Activated T-cell treated with anti-CD3 and anti-CD28 coated beads for 48 hours (primary cell): Measurements from ENCODE around the gene CAMTA2.
"Not testable (repeated sequence)": the region's sequence is repeated elsewhere in the genome, so short reads cannot be mapped to it uniquely, and the experiment has no call there.

Experiments used
- DNase-seq: peaks from one replicate; pipeline ENCODE4 v3.0.0-alpha.2; 2020; ENCODE audit warnings: low read depth

The CAMTA2 gene, protein sequence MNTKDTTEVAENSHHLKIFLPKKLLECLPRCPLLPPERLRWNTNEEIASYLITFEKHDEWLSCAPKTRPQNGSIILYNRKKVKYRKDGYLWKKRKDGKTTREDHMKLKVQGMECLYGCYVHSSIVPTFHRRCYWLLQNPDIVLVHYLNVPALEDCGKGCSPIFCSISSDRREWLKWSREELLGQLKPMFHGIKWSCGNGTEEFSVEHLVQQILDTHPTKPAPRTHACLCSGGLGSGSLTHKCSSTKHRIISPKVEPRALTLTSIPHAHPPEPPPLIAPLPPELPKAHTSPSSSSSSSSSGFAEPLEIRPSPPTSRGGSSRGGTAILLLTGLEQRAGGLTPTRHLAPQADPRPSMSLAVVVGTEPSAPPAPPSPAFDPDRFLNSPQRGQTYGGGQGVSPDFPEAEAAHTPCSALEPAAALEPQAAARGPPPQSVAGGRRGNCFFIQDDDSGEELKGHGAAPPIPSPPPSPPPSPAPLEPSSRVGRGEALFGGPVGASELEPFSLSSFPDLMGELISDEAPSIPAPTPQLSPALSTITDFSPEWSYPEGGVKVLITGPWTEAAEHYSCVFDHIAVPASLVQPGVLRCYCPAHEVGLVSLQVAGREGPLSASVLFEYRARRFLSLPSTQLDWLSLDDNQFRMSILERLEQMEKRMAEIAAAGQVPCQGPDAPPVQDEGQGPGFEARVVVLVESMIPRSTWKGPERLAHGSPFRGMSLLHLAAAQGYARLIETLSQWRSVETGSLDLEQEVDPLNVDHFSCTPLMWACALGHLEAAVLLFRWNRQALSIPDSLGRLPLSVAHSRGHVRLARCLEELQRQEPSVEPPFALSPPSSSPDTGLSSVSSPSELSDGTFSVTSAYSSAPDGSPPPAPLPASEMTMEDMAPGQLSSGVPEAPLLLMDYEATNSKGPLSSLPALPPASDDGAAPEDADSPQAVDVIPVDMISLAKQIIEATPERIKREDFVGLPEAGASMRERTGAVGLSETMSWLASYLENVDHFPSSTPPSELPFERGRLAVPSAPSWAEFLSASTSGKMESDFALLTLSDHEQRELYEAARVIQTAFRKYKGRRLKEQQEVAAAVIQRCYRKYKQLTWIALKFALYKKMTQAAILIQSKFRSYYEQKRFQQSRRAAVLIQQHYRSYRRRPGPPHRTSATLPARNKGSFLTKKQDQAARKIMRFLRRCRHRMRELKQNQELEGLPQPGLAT

DNA sequence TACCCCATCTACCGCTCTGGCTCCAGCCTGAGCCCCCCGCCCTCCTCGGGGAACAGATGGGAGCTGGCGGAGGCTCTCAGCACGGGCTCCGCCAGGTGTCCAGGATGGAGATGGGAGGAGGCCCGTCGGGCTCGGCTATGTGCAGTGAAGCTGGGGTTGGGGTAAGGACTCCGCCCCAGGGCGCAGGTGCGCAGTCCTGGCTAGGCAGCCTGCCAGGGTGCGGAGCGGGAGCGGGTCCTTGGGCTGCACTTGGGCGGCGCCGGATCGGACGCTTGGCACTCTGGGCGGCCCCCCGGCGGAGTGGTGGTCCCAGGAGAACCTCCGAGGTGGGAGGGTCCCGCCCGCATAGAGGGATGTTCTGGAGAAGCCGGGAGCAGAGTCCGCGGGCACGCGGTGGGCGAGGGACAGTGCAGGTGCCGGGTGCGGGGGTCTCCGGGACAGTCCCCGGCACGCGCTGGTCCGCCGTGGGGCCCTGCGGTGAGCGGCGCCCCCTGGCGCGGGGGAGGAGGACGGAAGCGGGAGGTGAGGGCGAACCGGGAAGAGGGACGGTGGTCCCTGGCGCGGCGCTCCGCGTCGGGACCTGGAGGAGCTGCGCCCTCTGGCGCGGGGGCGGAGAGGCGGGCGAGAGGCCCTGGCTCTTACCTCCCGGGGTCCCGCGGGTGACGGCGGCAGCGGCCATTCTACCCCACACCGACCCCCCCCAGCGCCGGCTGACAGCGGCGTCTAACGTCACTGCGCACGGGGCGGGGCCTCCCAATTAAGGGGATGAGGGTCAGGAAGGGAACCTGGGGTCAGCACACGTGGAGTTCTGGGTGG is at the start of gene CAMTA2:
TSS of gene CAMTA2 (minus strand) at position 725 of the 816 bp plus-strand sequence. CDS start 1,453 bp downstream, outside the sequence.
- DNase-seq: peak; percentile 84

DNA sequence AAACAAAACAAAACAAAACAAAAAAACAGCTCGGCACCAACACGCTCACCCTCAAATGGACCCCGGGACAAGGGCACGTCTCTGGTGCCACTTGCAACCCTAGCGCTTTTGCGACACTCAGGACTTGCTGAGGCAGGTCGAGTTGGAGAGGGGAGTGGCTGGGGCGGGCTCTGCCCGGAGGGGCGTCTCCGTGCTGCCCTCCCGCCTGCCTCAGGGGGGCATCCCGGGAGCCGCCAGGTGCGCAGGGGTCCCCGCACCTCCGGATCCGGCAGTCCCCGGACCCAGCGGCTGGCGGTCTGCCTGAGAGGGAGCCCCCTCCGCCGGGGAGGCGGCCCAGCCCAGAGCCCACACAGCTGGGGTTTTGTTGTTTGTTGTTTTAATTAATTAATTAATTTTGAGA is 47.8 kb upstream of the CAMTA2 start, which contains the start of gene SLC52A1:
TSS of gene SLC52A1 (minus strand) at position 112 of the 400 bp plus-strand sequence. CDS start 820 bp downstream, outside the sequence.
- no peak for DNase-seq

DNA sequence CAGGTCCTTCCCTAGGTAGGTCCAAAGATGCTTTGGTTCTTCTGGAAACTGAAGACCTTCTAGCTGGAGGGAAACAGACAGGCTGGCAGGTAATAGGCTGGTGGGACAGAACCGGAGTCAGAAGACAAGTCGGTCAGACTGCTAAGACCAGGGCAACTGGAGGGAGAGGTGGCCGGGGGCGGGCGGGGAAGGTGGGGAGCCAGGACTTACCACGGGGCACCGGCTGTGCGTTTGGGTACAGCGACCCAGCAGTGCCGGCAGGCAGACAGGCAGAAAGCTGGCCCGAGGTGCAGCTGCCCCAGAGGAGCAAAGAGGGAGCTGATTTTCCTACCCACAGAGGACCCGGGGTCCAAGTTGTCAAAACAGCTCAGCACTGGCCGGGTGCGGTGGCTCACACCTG is 47.2 kb upstream of the CAMTA2 start:
- DNase-seq: no peak

DNA sequence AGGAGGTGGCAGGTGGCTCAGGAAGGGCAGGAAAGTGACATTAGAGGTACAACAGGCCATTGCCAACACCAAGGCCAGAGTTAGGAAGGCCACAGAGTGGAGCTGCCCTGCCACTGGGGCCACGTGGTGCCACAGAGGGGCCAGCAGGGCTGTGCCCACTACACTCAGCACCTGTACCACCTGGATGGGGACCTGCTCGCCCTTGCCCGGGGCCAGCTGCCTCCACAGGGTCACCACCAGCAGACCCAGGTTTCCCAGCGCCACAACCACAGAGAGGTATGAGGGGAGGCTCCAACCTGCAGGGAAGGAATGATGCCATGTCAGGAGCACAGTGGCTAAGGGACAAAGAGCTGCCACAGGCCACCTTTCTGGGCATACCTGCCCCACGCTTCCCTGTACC is 46.6 kb upstream of the CAMTA2 start:
- no peak for DNase-seq

DNA sequence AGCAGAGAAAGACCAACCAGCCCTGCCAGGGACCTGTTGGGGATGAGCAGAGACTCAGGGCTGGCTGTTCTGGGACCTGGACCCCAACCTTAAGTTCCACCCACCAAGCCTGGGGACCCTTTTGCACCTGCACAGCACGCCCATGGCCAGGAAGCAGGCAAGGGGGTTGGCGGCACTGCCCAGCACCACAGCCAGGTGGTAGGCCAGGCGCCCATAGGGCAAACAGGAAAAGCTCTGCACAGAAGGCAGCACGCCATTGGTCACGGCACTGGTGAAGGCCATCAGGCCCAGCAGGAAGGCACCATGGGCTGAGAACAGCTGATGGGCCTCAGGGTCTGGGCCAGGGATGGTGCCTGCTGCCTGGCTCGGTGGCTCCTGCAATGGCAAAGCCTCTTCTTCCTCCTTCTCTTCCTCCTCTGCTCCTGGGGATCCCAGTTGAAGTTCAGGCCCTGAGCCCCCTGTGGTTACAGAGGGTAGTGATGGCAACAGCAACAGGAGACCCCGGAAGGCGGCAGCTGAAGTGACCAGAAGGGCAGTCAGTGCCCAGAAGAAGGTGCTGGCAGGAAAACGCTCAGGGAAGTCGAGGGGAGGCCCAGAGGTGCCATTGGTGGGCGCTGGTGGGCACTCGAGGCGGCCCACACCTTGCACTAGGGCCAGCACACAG is 46.0 kb upstream of the CAMTA2 start:
- no peak for DNase-seq

DNA sequence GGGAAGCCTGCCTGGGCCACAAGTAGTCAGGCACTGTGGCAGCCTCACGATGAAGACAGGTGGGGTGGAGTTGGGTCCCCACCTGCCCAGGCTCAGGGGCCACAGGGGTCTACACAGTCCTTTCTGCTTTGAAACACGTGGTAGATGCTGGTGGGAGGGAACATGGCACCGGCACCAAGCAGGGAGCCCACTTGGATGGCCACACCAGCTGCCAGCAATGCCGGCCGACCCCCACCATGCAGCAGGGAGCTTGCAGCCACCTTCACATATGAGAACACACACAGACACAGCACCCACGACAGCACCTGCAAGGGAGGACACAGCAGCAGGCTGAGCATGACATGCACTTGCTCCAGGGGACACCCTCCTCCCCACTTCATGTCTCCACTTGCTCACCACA is 45.4 kb upstream of the CAMTA2 start:
- no peak for DNase-seq

DNA sequence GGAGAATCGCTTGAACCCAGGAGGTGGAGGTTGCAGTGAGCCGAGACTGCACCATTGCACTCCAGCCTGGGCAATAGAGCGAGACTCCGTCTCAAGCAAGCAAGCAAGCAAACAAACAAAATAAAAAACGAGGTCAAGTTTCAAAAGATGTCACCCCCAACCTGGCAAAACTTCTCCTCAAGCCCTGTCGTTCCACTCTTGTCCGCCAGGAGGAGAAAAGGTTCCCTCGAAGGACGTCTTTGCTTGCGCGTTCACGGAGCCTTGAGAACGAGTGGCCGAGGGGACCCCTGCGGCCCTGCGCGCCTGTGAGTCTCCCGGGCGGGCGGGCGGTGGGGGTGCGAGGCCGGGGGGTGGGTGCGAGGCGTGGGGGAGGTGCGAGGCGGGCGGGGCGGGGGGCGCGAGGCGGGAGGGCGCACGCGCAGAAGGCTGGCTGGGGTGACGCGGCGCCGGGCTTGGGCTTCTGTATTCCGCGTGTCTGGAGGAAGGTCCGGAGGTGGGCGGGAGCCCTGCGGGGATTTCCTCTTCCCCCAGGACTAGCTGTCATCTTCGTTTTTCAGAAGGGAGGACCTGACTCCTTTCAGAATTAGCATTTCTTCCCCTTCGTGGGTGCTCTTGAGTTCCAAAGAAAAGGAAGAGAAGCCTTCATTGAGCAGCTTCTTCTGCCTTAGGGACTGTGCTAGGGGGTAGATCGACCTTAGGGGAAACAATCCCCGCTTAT is 44.0 kb upstream of the CAMTA2 start:
- DNase-seq: peak; percentile 78

DNA sequence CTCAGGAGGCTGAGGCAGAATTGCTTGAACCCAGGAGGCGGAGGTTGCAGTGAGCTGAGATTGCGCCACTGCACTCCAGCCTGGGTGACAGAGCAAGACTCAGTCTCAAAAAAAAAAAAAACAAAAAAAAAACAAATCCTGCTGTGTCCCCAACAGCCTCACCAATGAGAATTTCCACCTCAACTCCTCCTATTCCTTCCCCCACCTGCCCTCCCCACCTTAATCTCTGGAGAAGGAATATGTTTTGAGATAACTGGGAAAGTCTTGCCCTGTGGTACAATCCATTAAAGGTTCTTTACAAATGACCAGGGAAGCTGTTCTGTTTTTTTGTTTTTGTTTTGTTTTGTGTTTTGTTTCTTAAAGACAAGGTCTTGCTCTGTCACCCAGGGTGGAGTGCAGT is 42.7 kb upstream of the CAMTA2 start:
- DNase-seq: not testable (repeated sequence)

DNA sequence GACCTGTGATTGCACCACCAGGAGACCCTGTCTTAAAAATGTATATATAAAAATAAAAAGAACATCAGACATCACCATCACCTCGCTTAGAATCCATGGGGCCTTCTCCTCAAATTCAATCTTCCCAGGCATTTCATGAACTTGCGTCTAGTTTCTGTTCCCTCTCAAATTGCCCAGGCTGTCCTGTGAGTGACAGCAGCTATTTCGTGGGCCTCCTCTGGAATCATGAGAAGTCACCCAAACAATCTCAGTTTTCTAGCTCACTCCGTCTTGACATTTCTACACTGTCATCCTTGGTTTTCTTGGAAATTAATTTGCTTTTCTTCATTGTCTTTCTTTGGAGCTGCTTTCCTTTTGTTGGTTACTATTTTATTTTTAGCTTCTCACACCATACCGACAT is 40.4 kb upstream of the CAMTA2 start:
- no peak for DNase-seq

DNA sequence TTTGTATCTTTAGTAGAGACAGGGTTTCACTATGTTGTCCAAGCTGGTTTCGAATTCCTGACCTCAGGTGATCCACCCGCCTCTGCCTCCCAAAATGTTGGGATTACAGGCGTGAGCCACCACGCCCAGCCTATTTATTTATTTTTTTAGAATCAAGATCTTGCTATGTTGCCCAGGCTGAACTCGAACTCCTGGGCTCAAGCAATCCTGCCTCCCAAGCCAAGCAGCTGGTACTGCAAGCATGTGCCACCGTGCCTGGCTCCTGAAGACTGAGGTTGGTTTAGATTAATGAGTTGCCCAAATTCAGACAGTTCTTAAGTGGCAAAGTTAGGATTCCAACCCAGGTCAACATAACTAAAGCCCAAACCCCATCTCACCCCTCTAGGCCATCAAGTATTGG is 39.8 kb upstream of the CAMTA2 start:
- no peak for DNase-seq

DNA sequence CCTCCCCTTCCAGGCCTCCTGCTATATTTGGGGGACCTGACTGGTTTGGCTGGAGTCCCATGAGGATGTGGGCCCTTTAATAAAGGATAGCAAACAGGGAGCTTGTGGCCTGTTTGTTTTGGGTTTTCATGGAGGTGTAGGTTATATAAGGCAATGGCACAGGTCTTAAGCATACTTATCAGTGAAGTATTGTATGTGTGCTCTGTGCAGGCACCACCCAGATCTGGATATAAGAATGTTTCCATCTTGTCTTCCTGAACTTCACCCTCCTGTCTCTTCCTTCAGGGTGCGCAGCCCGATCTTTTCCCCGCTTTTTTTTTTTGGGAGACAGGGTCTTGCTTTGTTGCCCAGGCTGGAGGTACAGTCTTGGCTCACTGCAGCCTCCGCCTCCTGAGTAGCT is 37.1 kb upstream of the CAMTA2 start:
- DNase-seq: no peak

DNA sequence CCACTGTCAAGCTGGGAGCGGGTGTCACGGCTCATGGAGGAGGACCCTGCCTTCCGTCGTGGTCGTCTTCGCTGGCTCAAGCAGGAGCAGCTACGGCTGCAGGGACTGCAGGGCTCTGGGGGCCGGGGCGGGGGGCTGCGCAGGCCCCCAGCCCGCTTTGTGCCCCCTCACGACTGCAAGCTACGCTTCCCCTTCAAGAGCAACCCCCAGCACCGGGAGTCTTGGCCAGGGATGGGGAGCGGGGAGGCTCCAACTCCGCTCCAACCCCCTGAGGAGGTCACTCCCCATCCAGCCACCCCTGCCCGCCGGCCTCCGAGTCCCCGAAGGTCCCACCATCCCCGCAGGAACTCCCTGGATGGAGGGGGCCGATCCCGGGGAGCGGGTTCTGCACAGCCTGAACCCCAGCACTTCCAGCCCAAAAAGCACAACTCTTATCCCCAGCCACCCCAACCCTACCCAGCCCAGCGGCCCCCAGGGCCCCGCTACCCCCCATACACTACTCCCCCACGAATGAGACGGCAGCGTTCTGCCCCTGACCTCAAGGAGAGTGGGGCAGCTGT is 36.2 kb upstream of the CAMTA2 start:
- no peak for DNase-seq

DNA sequence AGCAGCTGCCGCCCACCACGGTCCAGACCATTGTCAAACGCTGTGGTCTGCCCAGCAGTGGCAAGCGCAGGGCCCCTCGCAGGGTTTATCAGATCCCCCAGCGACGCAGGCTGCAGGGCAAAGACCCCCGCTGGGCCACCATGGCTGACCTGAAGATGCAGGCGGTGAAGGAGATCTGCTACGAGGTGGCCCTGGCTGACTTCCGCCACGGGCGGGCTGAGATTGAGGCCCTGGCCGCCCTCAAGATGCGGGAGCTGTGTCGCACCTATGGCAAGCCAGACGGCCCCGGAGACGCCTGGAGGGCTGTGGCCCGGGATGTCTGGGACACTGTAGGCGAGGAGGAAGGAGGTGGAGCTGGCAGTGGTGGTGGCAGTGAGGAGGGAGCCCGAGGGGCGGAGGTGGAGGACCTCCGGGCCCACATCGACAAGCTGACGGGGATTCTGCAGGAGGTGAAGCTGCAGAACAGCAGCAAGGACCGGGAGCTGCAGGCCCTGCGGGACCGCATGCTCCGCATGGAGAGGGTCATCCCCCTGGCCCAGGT is 34.8 kb upstream of the CAMTA2 start:
- DNase-seq: no peak

DNA sequence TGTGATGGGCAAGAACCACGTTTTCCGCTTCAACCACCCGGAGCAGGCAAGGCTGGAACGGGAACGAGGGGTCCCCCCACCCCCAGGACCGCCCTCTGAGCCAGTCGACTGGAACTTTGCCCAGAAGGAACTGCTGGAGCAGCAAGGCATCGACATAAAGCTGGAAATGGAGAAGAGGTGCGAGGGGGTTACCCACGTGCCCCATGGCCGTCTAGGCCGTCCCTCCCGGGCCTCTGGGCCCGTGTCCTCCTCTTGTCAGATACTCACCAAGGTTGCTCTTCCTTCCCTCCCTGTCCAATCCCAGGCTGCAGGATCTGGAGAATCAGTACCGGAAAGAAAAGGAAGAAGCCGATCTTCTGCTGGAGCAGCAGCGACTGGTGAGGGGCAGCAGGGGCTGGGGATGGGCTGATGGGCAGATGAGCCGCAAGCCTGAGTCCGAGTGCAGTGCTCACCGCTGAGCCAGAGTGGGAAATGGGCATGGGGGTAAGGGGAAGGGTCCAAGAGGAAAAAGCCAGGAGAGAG is 33.1 kb upstream of the CAMTA2 start:
- no peak for DNase-seq

DNA sequence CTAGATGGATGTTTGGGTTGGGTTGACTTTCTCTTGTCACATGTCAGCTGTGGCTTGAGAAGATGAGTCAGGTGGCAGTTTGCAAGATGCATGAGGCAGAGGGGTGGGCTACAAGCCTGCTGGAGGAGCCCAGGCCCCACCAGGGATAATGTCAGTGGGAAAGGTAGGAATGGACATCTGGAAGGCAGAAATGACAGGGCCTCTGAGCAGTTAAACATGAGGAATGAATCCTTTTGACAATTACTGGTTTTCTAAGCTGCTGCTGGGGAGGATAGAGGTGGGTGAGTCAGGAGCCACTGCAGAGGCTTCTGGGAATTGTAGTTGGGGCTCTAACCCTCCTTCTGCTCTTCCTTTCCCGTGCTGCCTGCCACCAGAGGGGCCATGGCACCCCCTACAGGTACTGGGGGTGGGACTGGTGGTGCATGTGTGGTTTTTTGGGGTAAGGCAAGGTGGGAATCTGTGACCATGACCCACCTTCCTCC is 32.0 kb upstream of the CAMTA2 start:
- DNase-seq: peak; percentile 31

DNA sequence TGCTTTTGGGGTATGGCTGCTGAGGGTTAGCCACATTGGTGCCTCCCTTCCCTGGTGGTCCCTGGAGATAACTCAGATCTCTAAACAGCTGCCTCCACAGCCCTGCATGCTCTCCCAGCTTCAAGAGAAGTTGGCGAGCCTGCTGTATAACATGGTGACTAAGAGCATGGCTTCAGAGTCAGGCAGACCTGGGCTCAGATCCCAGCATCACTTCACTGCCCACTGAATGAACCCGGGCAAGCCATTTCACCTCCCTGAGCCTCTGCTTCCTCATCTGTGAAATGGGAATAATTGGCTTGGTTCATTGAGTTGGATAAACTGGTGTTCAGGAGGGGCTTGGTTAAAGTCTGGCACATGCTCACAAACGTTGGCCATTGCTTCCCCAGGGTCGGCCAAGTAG is 26.9 kb upstream of the CAMTA2 start:
- no peak for DNase-seq

DNA sequence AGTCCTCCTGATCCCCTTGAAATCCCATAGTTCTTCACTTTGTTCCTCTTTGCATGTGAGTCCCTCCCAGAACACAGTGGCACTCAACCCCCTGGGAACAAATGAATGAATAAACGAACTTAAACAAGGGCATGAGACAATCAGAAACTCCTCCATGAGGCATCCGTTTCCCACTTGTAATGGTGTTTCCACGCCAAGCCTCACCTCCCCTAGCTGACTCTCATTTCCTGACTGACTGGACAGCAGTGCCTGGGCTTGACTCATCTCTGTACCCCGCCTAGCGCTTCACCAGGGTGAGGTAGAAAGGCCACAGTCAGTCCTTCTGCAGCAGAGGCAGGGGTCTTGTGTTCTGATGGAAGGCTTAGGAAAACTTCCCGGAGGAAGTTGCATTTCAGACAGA is 24.5 kb upstream of the CAMTA2 start:
- peak; percentile 32 for DNase-seq

DNA sequence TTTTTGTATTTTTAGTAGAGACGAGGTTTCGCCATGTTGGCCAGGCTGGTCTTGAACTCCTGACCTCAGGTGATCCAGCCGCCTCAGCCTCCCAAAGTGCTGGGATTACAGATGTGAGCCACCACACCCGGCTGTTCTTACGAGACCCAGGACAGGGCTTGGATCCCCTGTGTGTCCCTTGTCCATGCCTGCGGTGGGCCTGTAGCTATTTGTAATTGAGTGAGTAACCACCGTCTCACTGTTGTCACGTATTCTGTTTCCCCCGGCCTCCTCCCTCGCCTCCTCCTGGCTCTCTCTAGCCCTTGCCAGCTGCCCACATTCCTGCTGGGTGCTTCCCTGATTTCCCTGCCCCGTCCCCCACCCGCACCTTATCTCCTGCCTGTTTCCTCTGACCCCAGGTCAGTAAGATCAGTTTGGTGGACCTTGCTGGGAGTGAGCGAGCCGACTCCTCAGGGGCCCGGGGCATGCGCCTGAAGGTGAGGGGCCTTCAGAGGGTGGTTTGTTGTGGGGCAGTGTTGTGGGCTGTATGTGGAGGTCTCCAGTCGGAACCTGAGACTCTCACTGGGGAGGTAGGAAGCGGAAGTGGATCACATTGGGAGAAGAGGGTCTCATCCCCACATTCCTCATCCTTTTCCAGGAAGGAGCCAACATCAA is 15.9 kb upstream of the CAMTA2 start:
- DNase-seq: no peak
